Prostate gland (tissue), 2 donors: ENCODE measurements around the gene MNX1.

Experiments used
- POLR2A ChIP-seq: fragments of 450-650 bp; IDR thresholded peaks from one replicate; pipeline ENCODE4 v1.6.1; 2016; ENCODE audit warnings: antibody characterized with exemption, mild to moderate bottlenecking
- POLR2AphosphoS5 ChIP-seq: sonication (generic); formaldehyde crosslinking; IDR thresholded peaks from one replicate; pipeline ENCODE4 v1.6.1; 2017; ENCODE audit warnings: antibody characterized with exemption
- TF ChIP-seq, protein P1 (sequence below), 4 experiments: fragments of 200-600 bp in 2 of 4; fragments of 450-650 bp in 2 of 4; sonication (generic) in 2 of 4; IDR thresholded peaks; 1 replicate in 3 of 4; 2 replicates in 1 of 4; pipeline ENCODE4 v1.5.1; 2016 to 2019; ENCODE audit warnings: antibody characterized with exemption in 4 of 4, mild to moderate bottlenecking in 2 of 4, moderate library complexity in 2 of 4

DNA sequence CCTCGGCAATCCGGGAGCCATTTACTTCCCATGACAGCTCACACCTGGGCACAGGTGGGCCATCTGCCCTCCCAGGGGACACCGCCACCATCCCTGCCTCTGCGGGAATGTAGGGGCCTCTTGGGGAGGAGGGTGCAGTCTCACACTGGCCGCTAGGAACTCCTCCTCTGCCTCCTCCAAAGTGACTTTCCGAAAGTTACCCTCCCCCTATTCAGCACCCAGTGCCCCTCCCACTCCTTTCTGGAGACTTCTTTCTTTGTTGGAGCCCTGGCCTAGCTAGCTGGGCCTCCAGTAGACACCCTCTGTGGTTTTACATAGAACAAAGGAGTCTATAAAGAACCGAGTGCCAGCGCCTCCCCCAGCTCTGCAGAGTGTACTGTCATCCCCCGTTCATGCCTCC is 45.8 kb upstream of the MNX1 start:
- TF ChIP-seq, protein P1, sequence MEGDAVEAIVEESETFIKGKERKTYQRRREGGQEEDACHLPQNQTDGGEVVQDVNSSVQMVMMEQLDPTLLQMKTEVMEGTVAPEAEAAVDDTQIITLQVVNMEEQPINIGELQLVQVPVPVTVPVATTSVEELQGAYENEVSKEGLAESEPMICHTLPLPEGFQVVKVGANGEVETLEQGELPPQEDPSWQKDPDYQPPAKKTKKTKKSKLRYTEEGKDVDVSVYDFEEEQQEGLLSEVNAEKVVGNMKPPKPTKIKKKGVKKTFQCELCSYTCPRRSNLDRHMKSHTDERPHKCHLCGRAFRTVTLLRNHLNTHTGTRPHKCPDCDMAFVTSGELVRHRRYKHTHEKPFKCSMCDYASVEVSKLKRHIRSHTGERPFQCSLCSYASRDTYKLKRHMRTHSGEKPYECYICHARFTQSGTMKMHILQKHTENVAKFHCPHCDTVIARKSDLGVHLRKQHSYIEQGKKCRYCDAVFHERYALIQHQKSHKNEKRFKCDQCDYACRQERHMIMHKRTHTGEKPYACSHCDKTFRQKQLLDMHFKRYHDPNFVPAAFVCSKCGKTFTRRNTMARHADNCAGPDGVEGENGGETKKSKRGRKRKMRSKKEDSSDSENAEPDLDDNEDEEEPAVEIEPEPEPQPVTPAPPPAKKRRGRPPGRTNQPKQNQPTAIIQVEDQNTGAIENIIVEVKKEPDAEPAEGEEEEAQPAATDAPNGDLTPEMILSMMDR (IDR thresholded peaks at IDR 0.05), result no peak
- TF ChIP-seq POLR2A (no peak), POLR2AphosphoS5 (no peak)
